HUES6 (cell line): ENCODE data around the gene ZCCHC24.
"Not testable (repeated sequence)": the region's sequence is repeated elsewhere in the genome, so short reads cannot be mapped to it uniquely, and the experiment has no call there.

ENCODE experiments used
- H3K27ac ChIP-seq: 2 replicates; pipeline ENCODE4 v1.7.0; 2013; ENCODE audit warnings: low read depth, mild to moderate bottlenecking, low read length, inconsistent platforms
- H3K27me3 ChIP-seq: 2 replicates; pipeline ENCODE4 v1.6.1; 2013; ENCODE audit warnings: low read length; ENCODE audit not compliant: control insufficient read depth, insufficient read depth
- H3K36me3 ChIP-seq: 2 replicates; pipeline ENCODE4 v1.6.1; 2013; ENCODE audit warnings: low read length; ENCODE audit not compliant: control insufficient read depth, insufficient read depth
- H3K4me1 ChIP-seq: 2 replicates; pipeline ENCODE4 v1.6.1; 2013; ENCODE audit warnings: low read length; ENCODE audit not compliant: control insufficient read depth, insufficient read depth
- H3K4me3 ChIP-seq: 2 replicates; pipeline ENCODE4 v1.5.1; 2013; ENCODE audit warnings: low read depth, low read length
- H3K9ac ChIP-seq: one replicate; pipeline ENCODE4 v1.6.1; 2013; ENCODE audit warnings: mild to moderate bottlenecking, low read length
- H3K9me3 ChIP-seq: 2 replicates; pipeline ENCODE4 v1.6.1; 2013; ENCODE audit warnings: low read depth, low read length; ENCODE audit not compliant: control insufficient read depth, insufficient read depth

The ZCCHC24 gene

GRCh38 chr10:79457256-79457785 is 11.9 kb upstream of the ZCCHC24 start:
- Histone ChIP-seq H3K27me3 (peaks cover 12% of the 10 kb centered on the region), H3K4me1 (peaks cover 2% of the 10 kb centered on the region; the same call in 1 of the 2 replicates), H3K9ac (no peak overlapping the region), H3K27ac (no peak overlapping the region), H3K9me3 (peaks cover 3% of the 10 kb centered on the region; the same call in 1 of the 2 replicates), H3K4me3 (no peak overlapping the region), H3K36me3 (no peaks in the 10 kb centered on the region)

- Histone ChIP-seq H3K4me3 (no peak overlapping the region), H3K4me1 (peaks cover 13% of the 10 kb centered on the region; the same call in 1 of the 2 replicates), H3K27me3 (peaks cover 7% of the 10 kb centered on the region; the same call in 1 of the 2 replicates), H3K9me3 (peaks cover 3% of the 10 kb centered on the region; the same call in 1 of the 2 replicates), H3K27ac (no peak overlapping the region), H3K9ac (no peak overlapping the region), H3K36me3 (no peaks in the 10 kb centered on the region)
Measured at GRCh38 chr10:79454259-79454658, 8.8 kb upstream of the ZCCHC24 start.

GRCh38 chr10:79453392-79453791 is 8.0 kb upstream of the ZCCHC24 start:
- Histone ChIP-seq H3K9me3 (peaks cover 3% of the 10 kb centered on the region; the same call in 1 of the 2 replicates), H3K4me3 (no peak overlapping the region), H3K27ac (no peak overlapping the region), H3K36me3 (no peaks in the 10 kb centered on the region), H3K4me1 (peaks cover 19% of the 10 kb centered on the region; the same call in 1 of the 2 replicates), H3K27me3 (peaks cover 10% of the 10 kb centered on the region; the same call in 1 of the 2 replicates), H3K9ac (no peak overlapping the region)

GRCh38 chr10:79452174-79452611 is 6.8 kb upstream of the ZCCHC24 start:
- Histone ChIP-seq H3K27me3 (peaks cover 22% of the 10 kb centered on the region), H3K4me1 (peaks cover 19% of the 10 kb centered on the region; the same call in 1 of the 2 replicates), H3K9ac (no peak overlapping the region), H3K27ac (no peak overlapping the region), H3K4me3 (no peak overlapping the region), H3K36me3 (no peaks in the 10 kb centered on the region), H3K9me3 (peaks cover 3% of the 10 kb centered on the region; the same call in 1 of the 2 replicates)

- peaks cover 30% of the 10 kb centered on the region for H3K27me3 ChIP-seq
- H3K4me1 ChIP-seq, result peaks cover 25% of the 10 kb centered on the region
- H3K9me3 ChIP-seq, result 0 out of 2 replicates have a peak, but pooled peaks cover under 1% of the 10 kb centered on the region
- no peak overlapping the region for H3K4me3 ChIP-seq
- no peak overlapping the region for H3K9ac ChIP-seq
- no peak overlapping the region for H3K27ac ChIP-seq
- H3K36me3 ChIP-seq, result no peaks in the 10 kb centered on the region
Measured at GRCh38 chr10:79451046-79451699, 5.7 kb upstream of the ZCCHC24 start.

- H3K4me1 ChIP-seq, result peaks cover 25% of the 10 kb centered on the region
- peaks cover 30% of the 10 kb centered on the region for H3K27me3 ChIP-seq
- H3K4me3 ChIP-seq, result no peak overlapping the region
- H3K9ac ChIP-seq, result no peak overlapping the region
- H3K27ac ChIP-seq, result no peak overlapping the region
- no peaks in the 10 kb centered on the region for H3K9me3 ChIP-seq
- no peaks in the 10 kb centered on the region for H3K36me3 ChIP-seq
Measured at GRCh38 chr10:79449181-79450146, 4.0 kb upstream of the ZCCHC24 start.

GRCh38 chr10:79448732-79449049 is 3.3 kb upstream of the ZCCHC24 start:
- no peak overlapping the region for H3K4me3 ChIP-seq
- no peak overlapping the region for H3K27ac ChIP-seq
- H3K4me1 ChIP-seq, result peaks cover 30% of the 10 kb centered on the region
- H3K27me3 ChIP-seq, result peaks cover 36% of the 10 kb centered on the region
- no peaks in the 10 kb centered on the region for H3K36me3 ChIP-seq
- no peak overlapping the region for H3K9ac ChIP-seq
- H3K9me3 ChIP-seq, result no peaks in the 10 kb centered on the region

- no peak overlapping the region for H3K9ac ChIP-seq
- peaks cover 37% of the 10 kb centered on the region for H3K27me3 ChIP-seq
- no peaks in the 10 kb centered on the region for H3K36me3 ChIP-seq
- H3K4me1 ChIP-seq, result peaks cover 33% of the 10 kb centered on the region
- H3K4me3 ChIP-seq, result no peak overlapping the region
- no peak overlapping the region for H3K27ac ChIP-seq
- H3K9me3 ChIP-seq, result no peaks in the 10 kb centered on the region
Measured at GRCh38 chr10:79447911-79448731, 2.7 kb upstream of the ZCCHC24 start.

GRCh38 chr10:79447249-79447648 is 1.8 kb upstream of the ZCCHC24 start:
- not testable (repeated sequence) for H3K27ac ChIP-seq, H3K4me3 ChIP-seq, H3K36me3 ChIP-seq, H3K9me3 ChIP-seq, H3K9ac ChIP-seq
- peaks cover 31% of the 10 kb centered on the region for H3K27me3 ChIP-seq
- peaks cover 30% of the 10 kb centered on the region for H3K4me1 ChIP-seq

GRCh38 chr10:79446758-79447084 is 1.3 kb upstream of the ZCCHC24 start:
- peaks cover 28% of the 10 kb centered on the region for H3K4me1 ChIP-seq
- no peaks in the 10 kb centered on the region for H3K36me3 ChIP-seq
- H3K27me3 ChIP-seq, result peaks cover 31% of the 10 kb centered on the region
- H3K27ac ChIP-seq, result no peak overlapping the region
- peak overlapping the region; percentile 42 for H3K9ac ChIP-seq
- peak overlapping the region; percentile 80 for H3K4me3 ChIP-seq
- H3K9me3 ChIP-seq, result no peaks in the 10 kb centered on the region
